Right lobe of liver (tissue), 4 donors: ENCODE measurements around the gene BRINP3.

Experiments used
- CTCF ChIP-seq, 4 donors: fragments of 200-600 bp in 3 of 4; fragments of 450-650 bp in 1 of 4; IDR thresholded peaks; one replicate each; pipeline versions ENCODE4 v1.5.1 to v1.8.0; 2016 to 2022; ENCODE audit warnings: antibody characterized with exemption in 4 of 4, mild to moderate bottlenecking in 2 of 4
- POLR2A ChIP-seq: fragments of 450-650 bp; IDR thresholded peaks from one replicate; pipeline ENCODE4 v1.6.1; 2017; ENCODE audit warnings: antibody characterized with exemption, mild to moderate bottlenecking
- donor health status: DM: no; HTN: no; CAD: no.
- donor health status: DM: no; HTN: no; CAD: no.
- donor health status: DM: no; HTN: yes; CAD: no.

- no peak for TF ChIP-seq CTCF (IDR thresholded peaks at IDR 0.05)
- no peak for TF ChIP-seq POLR2A
Measured at GRCh38 chr1:190098107-190098506, 379.6 kb downstream of the BRINP3 start.
